Measurements from ENCODE around the gene PTP4A1.

The PTP4A1 gene

DNA sequence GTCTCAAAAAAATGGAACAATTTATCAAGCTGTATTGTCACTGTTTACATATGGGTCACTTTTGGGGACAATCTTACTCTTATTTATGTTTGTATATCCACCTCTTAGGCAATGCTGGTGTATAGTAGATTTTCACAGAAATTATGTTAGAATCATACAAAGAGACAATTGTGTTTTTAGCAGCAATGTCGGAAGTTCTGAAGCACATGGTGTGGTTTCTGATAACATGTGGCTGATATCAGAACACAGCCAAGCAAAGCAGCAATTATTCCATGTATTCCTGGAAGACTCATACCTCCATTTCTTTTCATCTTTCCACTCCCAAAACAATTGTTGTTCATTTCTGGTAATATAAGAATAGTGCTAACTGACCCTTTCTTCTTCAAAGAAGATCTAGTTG, 17.5 kb upstream of the PTP4A1 start:
- TF ChIP-seq, protein P1, sequence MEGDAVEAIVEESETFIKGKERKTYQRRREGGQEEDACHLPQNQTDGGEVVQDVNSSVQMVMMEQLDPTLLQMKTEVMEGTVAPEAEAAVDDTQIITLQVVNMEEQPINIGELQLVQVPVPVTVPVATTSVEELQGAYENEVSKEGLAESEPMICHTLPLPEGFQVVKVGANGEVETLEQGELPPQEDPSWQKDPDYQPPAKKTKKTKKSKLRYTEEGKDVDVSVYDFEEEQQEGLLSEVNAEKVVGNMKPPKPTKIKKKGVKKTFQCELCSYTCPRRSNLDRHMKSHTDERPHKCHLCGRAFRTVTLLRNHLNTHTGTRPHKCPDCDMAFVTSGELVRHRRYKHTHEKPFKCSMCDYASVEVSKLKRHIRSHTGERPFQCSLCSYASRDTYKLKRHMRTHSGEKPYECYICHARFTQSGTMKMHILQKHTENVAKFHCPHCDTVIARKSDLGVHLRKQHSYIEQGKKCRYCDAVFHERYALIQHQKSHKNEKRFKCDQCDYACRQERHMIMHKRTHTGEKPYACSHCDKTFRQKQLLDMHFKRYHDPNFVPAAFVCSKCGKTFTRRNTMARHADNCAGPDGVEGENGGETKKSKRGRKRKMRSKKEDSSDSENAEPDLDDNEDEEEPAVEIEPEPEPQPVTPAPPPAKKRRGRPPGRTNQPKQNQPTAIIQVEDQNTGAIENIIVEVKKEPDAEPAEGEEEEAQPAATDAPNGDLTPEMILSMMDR (IDR thresholded peaks at IDR 0.05; ENCODE audit: low read depth, low read length) = no peak
- DNase-seq (ENCODE audit: extremely low read depth, low read depth) = no peak

DNA sequence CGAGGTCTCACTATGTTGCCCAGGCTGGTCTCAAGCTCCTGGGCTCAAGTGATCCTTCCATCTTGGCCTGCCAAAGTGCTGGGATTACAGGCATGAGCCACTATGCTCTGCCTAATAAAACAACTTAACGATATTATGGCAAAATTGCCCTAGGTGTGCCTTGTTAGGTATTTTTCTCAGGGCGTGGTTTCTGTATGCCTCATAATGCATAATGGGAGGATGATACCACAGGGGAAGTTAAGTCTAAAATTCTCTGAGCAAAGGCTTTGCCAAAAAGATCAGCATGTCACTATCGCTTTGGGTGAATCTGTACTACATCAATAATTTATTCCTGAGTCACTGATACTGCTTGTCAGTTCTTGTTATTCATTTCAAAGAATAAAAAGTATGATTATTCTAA, 15.9 kb upstream of the PTP4A1 start:
- TF ChIP-seq, protein P1 (IDR thresholded peaks at IDR 0.05; ENCODE audit: low read depth, low read length) = no peak
- no peak for DNase-seq (ENCODE audit: extremely low read depth, low read depth)

DNA sequence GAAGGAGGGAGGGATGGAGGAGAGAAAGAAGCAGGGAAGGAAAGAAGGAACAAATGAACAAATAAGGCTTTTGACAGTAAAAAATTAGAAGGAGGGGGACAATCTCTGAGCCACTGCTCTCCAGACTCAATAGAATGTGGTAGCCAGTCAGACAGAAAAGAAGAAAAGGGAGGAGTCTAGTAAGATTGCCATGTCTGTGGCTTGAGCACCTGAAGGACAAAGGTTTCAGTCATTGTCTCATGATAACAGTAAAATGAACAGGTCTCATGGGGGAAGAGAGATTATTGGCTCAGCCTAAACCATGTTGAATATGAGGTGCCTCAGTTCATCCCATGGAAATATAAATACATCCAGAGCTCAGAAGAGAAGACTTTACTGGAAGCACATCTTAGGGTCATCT, 14.0 kb upstream of the PTP4A1 start:
- TF ChIP-seq, protein P1 (IDR thresholded peaks at IDR 0.05; ENCODE audit: low read depth, low read length) = no peak
- DNase-seq (ENCODE audit: extremely low read depth, low read depth) = no peak

DNA sequence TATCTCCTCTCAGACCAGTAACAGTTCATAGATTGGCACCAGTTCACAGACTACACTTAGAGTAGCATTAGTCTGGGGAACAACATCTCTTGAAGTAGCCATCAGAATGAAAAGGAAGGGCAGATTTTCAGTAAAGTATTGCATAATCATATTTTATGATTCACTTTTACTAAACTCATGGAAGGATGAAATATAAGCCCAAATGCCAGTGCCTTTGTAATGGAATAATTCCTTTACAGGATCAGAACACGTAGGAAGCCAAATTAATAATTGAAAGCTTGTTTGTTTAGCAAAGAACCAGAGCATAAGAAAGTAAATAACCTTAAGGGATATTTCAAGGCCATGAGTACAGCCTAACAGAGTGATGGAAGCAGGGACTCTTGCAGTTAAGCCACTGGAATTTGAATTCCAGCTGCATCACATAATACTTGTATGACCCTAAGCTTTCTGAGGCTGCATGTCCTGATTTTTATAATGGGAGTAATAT, 11.4 kb upstream of the PTP4A1 start:
- DNase-seq (ENCODE audit: extremely low read depth, low read depth) = no peak
- TF ChIP-seq, protein P1 (IDR thresholded peaks at IDR 0.05; ENCODE audit: low read depth, low read length) = no peak

DNA sequence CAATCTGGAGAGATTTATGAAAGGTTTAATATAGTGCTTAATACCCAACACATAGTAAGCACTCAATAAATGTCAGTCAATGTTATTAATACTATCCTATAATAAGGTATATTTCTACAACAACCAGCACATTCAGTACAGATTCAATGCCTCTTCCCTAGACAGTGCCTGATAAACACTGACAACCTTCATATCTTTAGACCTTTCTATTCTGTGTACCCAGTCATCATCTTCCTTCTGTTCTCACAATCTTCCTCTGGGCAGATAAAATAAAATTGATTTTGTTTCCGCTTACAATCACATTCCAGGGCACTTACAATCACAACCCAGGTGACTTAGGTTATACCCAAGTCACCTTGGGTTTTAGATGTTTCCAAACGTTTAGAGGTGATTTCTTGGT, 11.0 kb upstream of the PTP4A1 start:
- TF ChIP-seq, protein P1 (IDR thresholded peaks at IDR 0.05; ENCODE audit: low read depth, low read length) = no peak
- DNase-seq (ENCODE audit: extremely low read depth, low read depth) = no peak

DNA sequence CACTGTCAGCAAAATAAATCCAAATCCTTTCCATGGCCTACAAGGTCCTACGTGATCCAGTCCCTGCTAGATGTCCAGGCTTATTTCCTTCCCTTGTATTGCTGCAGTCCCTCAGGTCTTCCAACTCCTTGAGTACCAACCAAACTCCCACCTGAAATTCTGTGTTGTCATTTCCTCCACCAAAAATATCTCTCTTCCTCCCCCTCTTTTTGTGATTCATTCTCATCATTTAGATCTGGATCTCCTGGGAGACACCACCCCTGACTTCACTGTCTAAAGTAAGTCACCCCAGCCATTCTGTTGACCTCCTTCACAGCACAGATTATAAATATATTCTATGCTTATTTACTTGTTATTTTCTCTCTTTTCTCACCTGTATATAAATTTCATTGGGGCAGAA, 9.0 kb upstream of the PTP4A1 start:
- DNase-seq (ENCODE audit: extremely low read depth, low read depth) = no peak
- TF ChIP-seq, protein P1 (IDR thresholded peaks at IDR 0.05; ENCODE audit: low read depth, low read length) = no peak

DNA sequence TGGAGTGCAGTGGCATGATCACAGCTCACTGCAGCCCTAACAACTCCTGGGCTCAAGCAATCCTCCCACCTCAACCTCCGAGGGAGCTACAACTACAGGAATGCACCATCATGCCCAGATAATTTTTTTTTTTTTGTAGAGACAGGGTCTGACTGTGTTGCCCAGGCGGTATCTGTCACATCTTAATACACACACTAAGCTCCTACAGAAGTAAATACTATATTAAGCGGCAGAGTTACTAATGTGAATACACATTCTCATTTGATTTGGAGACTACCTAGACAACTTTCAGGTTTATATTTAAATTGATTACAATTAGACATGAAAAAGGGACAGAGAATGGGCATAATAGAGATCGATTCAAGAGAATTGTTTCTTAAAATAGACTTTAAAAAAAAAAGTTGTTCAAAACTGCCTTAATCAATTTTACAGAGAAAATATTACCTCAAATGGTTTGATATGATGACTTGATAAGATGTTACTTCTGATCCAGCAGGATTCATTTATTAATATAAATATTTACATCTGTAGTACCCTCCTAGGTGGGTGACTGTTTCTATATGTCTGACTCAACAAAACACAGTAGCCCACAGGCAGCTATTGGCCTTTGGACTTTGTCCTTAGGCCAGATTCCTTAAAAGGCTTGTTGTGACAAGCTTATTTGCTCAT, 7.1 kb upstream of the PTP4A1 start:
- TF ChIP-seq, protein P1 (IDR thresholded peaks at IDR 0.05; ENCODE audit: low read depth, low read length) = no peak

More for the DNA sequence above, 7.1 kb upstream of the PTP4A1 start:
- DNase-seq (ENCODE audit: extremely low read depth, low read depth) = no peak
